K562 (cell line): ENCODE results near the gene DCUN1D4. TPM values are rescaled to one million over a fixed set of nuclear protein-coding genes. Genes with fewer than 3 reads are reported as not detected.
A peak's percentile ranks its signal among the peaks of the same experiment; 100 is the strongest.

Experiments used
- EP400 ChIP-seq: fragments of 450-650 bp; IDR thresholded peaks from 2 replicates; pipeline ENCODE4 v1.6.1; 2017; ENCODE audit warnings: antibody characterized with exemption, mild to moderate bottlenecking, moderate library complexity
- IRF2 ChIP-seq: sonication (generic); formaldehyde crosslinking; IDR thresholded peaks from 2 replicates; pipeline ENCODE4 v1.8.1; 2022; ENCODE audit warnings: mild to moderate bottlenecking, missing genetic modification reagents
- JUND ChIP-seq, 2 experiments: IDR thresholded peaks; 2 replicates in 1 of 2; 3 replicates in 1 of 2; pipeline ENCODE4 v1.6.1; 2011; ENCODE audit warnings: borderline replicate concordance in 2 of 2, low read depth in 2 of 2, low read length in 2 of 2, improper control_type of control experiment in 1 of 2, missing biosample characterization in 1 of 2, missing genetic modification characterization in 1 of 2, missing genetic modification reagents in 1 of 2
- KDM5B ChIP-seq: fragments of 200-600 bp; sonication (generic); IDR thresholded peaks from 2 replicates; pipeline ENCODE4 v1.6.1; 2012; ENCODE audit warnings: low read depth, mild to moderate bottlenecking, moderate library complexity, low read length, control low read depth, inconsistent platforms; ENCODE audit not compliant: insufficient replicate concordance
- NCOA2 ChIP-seq, 2 experiments: fragments of 450-650 bp; IDR thresholded peaks; 2 replicates each; pipeline ENCODE4 v1.6.1; 2018; ENCODE audit warnings: mild to moderate bottlenecking in 2 of 2, moderate library complexity in 1 of 2; ENCODE audit not compliant: partially characterized antibody in 2 of 2
- SMARCC2 ChIP-seq: fragments of 450-650 bp; IDR thresholded peaks from 2 replicates; pipeline ENCODE4 v1.6.1; 2017; ENCODE audit warnings: antibody characterized with exemption, moderate library complexity, mild to moderate bottlenecking, low read depth
- SOX6 ChIP-seq: fragments of 450-650 bp; IDR thresholded peaks from 2 replicates; pipeline ENCODE4 v1.6.1; 2014; ENCODE audit warnings: mild to moderate bottlenecking
- ZKSCAN3 ChIP-seq: fragments of 250-450 bp; sonication (Bioruptor Pico); IDR thresholded peaks from 2 replicates; pipeline ENCODE4 v1.4.0; 2020
- ZNF316 ChIP-seq: fragments of 450-650 bp; IDR thresholded peaks from 2 replicates; pipeline ENCODE4 v1.6.1; 2016
- polyA plus RNA-seq, 8 experiments: library from polyadenylated mRNA; depleted of rRNA in 4 of 8; stranded (reverse) in 5 of 8; unstranded in 3 of 8; fragments of >200 nt; fragmentation: Nextera tagmentation in 2 of 8; fragmentation: Illumina TruSeq in 1 of 8; extraction: Ambion mirVana in 2 of 8; extraction: Trizol in 1 of 8; gene quantifications; 2 replicates each; pipeline versions ENCODE4 v1.2.1 to v1.2.3, GENCODE V29; 2011 to 2014; ENCODE audit warnings: inconsistent platforms in 1 of 8, missing spikeins in 1 of 8
- total RNA-seq, 7 experiments: library from RNA; depleted of rRNA in 6 of 7; stranded (reverse); fragments of >200 nt in 6 of 7; fragmentation: Illumina TruSeq in 2 of 7; extraction: Trizol in 2 of 7; gene quantifications; 2 replicates each; pipeline versions ENCODE4 v1.2.1 to v1.2.3, GENCODE V29; 2011 to 2021; ENCODE audit warnings: low replicate concordance in 1 of 7
- TF ChIP-seq, protein P1 (sequence below), 2 experiments: IDR thresholded peaks in 1 of 2; conservative IDR thresholded peaks in 1 of 2; 2 replicates each; pipeline ENCODE4 v1.6.1; 2016; ENCODE audit warnings: low read depth in 2 of 2, mild to moderate bottlenecking in 1 of 2, missing compliant biosample characterization in 1 of 2, missing genetic modification characterization in 1 of 2, moderate library complexity in 1 of 2
- TF ChIP-seq, protein P2 (sequence below): fragments of 450-650 bp; IDR thresholded peaks from 2 replicates; pipeline ENCODE4 v1.6.1; 2016; ENCODE audit warnings: mild to moderate bottlenecking
- TF ChIP-seq, protein P3 (sequence below), 2 experiments: IDR thresholded peaks; 2 replicates each; pipeline ENCODE4 v1.6.1; 2012; ENCODE audit warnings: improper control_type of control experiment in 2 of 2, low read depth in 2 of 2, low read length in 2 of 2, borderline replicate concordance in 1 of 2
- TF ChIP-seq, protein P4 (sequence below): fragments of 450-650 bp; formaldehyde crosslinking; IDR thresholded peaks from 2 replicates; pipeline ENCODE4 v1.4.0; 2020; ENCODE audit warnings: mild to moderate bottlenecking, mixed read lengths
- TF ChIP-seq, protein P5 (sequence below): sonication (generic); formaldehyde crosslinking; IDR thresholded peaks from 2 replicates; pipeline ENCODE4 v1.8.0; 2022; ENCODE audit warnings: mild to moderate bottlenecking, missing genetic modification reagents

The DCUN1D4 gene
- total and polyA plus RNA-seq, 9 of the 15 experiments (the other 6 are each of a cell fraction or from before 2014, with no cell fraction given) = 15.1 to 73.5 (median 23.0) TPM

DNA sequence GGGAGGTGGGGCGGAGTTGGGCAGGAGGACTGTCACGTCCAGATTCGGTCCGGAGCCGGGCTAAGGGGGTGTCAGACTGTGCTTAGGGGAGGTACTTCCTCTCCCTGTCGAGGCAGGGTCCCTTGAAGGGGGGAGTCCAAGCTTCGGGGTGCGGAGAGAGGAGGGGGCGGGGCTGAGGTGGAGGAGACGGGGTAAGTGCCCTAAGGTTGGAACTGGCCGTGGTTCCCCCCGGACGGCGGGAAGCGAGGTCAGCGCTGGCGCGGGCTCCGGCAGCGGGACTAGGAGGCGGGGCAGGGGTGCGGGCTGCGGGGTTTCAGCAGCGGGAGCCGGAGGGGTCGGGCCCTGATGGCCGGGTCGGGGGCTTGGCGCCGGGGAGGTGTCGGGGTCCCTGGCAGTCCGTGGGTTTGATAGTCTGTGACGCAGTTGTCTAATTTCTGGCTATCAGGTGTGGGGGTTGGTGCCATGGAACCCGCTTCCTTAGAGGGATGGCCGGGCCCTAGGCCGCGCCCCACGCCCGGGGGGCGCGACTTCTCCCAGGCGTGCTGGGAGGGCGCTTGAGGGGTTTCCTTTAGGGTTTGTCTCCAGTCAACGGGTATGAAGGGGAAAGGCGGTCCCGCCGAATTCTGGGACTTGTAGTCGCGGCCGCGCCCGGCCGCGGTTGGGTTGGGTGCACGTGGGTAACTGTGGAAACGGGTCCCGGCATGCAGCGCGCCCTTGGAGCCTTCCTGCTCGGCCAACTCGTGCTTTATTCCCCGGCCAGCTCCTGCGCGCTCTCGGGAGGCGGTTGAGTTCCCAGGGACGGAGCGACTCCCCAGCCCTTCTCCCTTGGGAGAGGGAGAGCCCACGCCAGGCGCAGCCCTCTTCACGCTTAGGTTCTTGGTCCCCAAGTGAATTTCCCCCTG lies 1.5 kb downstream of the DCUN1D4 start (continued):
- TF ChIP-seq ZKSCAN3 (CRISPR knock-in tag) = no peak
- TF ChIP-seq, protein P1, sequence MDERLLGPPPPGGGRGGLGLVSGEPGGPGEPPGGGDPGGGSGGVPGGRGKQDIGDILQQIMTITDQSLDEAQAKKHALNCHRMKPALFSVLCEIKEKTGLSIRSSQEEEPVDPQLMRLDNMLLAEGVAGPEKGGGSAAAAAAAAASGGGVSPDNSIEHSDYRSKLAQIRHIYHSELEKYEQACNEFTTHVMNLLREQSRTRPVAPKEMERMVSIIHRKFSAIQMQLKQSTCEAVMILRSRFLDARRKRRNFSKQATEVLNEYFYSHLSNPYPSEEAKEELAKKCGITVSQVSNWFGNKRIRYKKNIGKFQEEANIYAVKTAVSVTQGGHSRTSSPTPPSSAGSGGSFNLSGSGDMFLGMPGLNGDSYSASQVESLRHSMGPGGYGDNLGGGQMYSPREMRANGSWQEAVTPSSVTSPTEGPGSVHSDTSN (CRISPR knock-in tag; IDR thresholded peaks at IDR 0.05; ENCODE audit: low read depth) = no peak
- TF ChIP-seq, protein P1 (tag; conservative IDR thresholded peaks at IDR 0.05; ENCODE audit: low read depth) = no peak
- peak; percentile 84; the same call in 1 of the 2 replicates for TF ChIP-seq EP400
- TF ChIP-seq, protein P2, sequence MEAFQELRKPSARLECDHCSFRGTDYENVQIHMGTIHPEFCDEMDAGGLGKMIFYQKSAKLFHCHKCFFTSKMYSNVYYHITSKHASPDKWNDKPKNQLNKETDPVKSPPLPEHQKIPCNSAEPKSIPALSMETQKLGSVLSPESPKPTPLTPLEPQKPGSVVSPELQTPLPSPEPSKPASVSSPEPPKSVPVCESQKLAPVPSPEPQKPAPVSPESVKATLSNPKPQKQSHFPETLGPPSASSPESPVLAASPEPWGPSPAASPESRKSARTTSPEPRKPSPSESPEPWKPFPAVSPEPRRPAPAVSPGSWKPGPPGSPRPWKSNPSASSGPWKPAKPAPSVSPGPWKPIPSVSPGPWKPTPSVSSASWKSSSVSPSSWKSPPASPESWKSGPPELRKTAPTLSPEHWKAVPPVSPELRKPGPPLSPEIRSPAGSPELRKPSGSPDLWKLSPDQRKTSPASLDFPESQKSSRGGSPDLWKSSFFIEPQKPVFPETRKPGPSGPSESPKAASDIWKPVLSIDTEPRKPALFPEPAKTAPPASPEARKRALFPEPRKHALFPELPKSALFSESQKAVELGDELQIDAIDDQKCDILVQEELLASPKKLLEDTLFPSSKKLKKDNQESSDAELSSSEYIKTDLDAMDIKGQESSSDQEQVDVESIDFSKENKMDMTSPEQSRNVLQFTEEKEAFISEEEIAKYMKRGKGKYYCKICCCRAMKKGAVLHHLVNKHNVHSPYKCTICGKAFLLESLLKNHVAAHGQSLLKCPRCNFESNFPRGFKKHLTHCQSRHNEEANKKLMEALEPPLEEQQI = no peak
- TF ChIP-seq, protein P3, sequence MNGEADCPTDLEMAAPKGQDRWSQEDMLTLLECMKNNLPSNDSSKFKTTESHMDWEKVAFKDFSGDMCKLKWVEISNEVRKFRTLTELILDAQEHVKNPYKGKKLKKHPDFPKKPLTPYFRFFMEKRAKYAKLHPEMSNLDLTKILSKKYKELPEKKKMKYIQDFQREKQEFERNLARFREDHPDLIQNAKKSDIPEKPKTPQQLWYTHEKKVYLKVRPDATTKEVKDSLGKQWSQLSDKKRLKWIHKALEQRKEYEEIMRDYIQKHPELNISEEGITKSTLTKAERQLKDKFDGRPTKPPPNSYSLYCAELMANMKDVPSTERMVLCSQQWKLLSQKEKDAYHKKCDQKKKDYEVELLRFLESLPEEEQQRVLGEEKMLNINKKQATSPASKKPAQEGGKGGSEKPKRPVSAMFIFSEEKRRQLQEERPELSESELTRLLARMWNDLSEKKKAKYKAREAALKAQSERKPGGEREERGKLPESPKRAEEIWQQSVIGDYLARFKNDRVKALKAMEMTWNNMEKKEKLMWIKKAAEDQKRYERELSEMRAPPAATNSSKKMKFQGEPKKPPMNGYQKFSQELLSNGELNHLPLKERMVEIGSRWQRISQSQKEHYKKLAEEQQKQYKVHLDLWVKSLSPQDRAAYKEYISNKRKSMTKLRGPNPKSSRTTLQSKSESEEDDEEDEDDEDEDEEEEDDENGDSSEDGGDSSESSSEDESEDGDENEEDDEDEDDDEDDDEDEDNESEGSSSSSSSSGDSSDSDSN (IDR thresholded peaks at IDR 0.05; ENCODE audit: borderline replicate concordance in 1 of 2, low read depth in 2 of 2, low read length in 2 of 2) = 0 out of 4 replicates have a peak, but pooled peaks of 1 of the 2 experiments have one; percentile 20
- no peak for TF ChIP-seq ZNF316
- peak; percentile 3; the same call in 1 of the 2 replicates for TF ChIP-seq JUND (IDR thresholded peaks at IDR 0.05; ENCODE audit: borderline replicate concordance, low read depth, low read length)
- TF ChIP-seq JUND (tag; IDR thresholded peaks at IDR 0.05; ENCODE audit: borderline replicate concordance, low read depth, low read length) = no peak
- no peak for TF ChIP-seq SOX6
- TF ChIP-seq, protein P4, sequence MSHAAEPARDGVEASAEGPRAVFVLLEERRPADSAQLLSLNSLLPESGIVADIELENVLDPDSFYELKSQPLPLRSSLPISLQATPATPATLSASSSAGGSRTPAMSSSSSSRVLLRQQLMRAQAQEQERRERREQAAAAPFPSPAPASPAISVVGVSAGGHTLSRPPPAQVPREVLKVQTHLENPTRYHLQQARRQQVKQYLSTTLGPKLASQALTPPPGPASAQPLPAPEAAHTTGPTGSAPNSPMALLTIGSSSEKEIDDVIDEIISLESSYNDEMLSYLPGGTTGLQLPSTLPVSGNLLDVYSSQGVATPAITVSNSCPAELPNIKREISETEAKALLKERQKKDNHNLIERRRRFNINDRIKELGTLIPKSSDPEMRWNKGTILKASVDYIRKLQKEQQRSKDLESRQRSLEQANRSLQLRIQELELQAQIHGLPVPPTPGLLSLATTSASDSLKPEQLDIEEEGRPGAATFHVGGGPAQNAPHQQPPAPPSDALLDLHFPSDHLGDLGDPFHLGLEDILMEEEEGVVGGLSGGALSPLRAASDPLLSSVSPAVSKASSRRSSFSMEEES (CRISPR knock-in tag) = no peak
- no peak for TF ChIP-seq NCOA2 (IDR thresholded peaks at IDR 0.05; ENCODE audit: partially characterized antibody in 2 of 2)
- no peak for TF ChIP-seq SMARCC2
- TF ChIP-seq KDM5B = peak; percentile 55
- TF ChIP-seq IRF2 = no peak
- TF ChIP-seq, protein P5, sequence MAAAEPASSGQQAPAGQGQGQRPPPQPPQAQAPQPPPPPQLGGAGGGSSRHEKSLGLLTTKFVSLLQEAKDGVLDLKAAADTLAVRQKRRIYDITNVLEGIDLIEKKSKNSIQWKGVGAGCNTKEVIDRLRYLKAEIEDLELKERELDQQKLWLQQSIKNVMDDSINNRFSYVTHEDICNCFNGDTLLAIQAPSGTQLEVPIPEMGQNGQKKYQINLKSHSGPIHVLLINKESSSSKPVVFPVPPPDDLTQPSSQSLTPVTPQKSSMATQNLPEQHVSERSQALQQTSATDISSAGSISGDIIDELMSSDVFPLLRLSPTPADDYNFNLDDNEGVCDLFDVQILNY = no peak
